Activated CD8-positive, alpha-beta memory T cell treated with anti-CD3 and anti-CD28 coated beads, Interleukin-2, amount 10 ng/mL, durations not matched to agents 7 days and 5 days (primary cell): Measurements from ENCODE around the gene SGO1. TPM values are rescaled to one million over a fixed set of nuclear protein-coding genes. Genes with fewer than 3 reads are reported as not detected.
A peak's percentile ranks its signal among the peaks of the same experiment; 100 is the strongest.

ENCODE experiments used
- microRNA-seq: library from miRNA; unstranded; fragments of <30 nt; microRNA quantifications from one replicate; pipeline ENCODE4 v1.2.0, GENCODE V29; 2022
- total RNA-seq, 2 experiments: library from RNA; stranded (reverse); gene quantifications; one replicate each; pipeline ENCODE4 v1.2.3, GENCODE V29; 2021

SGO1 gene
- total RNA-seq, 2 experiments from 2014 or later: 38.5 to 43.5 TPM

Small RNA genes lying within 50 kb of the gene (microRNA-seq; reads per million reads assigned to microRNA genes)
- gene MIR3135A: 4.3 reads per million, percentile 5 among the genes with 10 or more reads in this experiment

Other genes starting within 250 kb of the SGO1 start
- gene RAB5A, start 239.1 kb downstream of the SGO1 start, total RNA-seq: 10 to 100 TPM; 57.3 to 59.7 TPM
- gene PP2D1, start 173.9 kb downstream of the SGO1 start, total RNA-seq: not detected
- gene KAT2B, start 145.8 kb downstream of the SGO1 start, total RNA-seq: 100 to 1,000 TPM in 1 of 2 experiments, 10 to 100 TPM in 1; 98.2 to 120 TPM